ENCODE data around the gene TFCP2.

The TFCP2 gene

GRCh38 chr12:51056242-51056641 lies 116.7 kb downstream of the TFCP2 start:
- TF ChIP-seq REST (IDR thresholded peaks at IDR 0.05; ENCODE audit: insufficient read depth in 1 of 2, low read depth in 2 of 2, low read length in 2 of 2) (no peak), TAF1 (IDR thresholded peaks at IDR 0.05; ENCODE audit: borderline replicate concordance, insufficient read depth, low read length) (no peak), POLR2AphosphoS5 (IDR thresholded peaks at IDR 0.05; ENCODE audit: low read depth, low read length) (no peak), SIN3A (IDR thresholded peaks at IDR 0.05; ENCODE audit: borderline replicate concordance, insufficient read depth, low read length) (no peak), FOXP2 (optimal IDR thresholded peaks at IDR 0.05; ENCODE audit: borderline replicate concordance, extremely low read depth, extremely low read length, insufficient read depth) (no peak)

GRCh38 chr12:51055060-51055459 lies 117.9 kb downstream of the TFCP2 start:
- no peak for TF ChIP-seq TAF1 (IDR thresholded peaks at IDR 0.05; ENCODE audit: borderline replicate concordance, insufficient read depth, low read length)
- TF ChIP-seq POLR2AphosphoS5 (IDR thresholded peaks at IDR 0.05; ENCODE audit: low read depth, low read length): no peak
- no peak for TF ChIP-seq FOXP2 (optimal IDR thresholded peaks at IDR 0.05; ENCODE audit: borderline replicate concordance, extremely low read depth, extremely low read length, insufficient read depth)
- no peak for TF ChIP-seq REST (IDR thresholded peaks at IDR 0.05; ENCODE audit: insufficient read depth in 1 of 2, low read depth in 2 of 2, low read length in 2 of 2)
- TF ChIP-seq SIN3A (IDR thresholded peaks at IDR 0.05; ENCODE audit: borderline replicate concordance, insufficient read depth, low read length): no peak

- TF ChIP-seq POLR2AphosphoS5 (IDR thresholded peaks at IDR 0.05; ENCODE audit: low read depth, low read length) (no peak; the same call in 1 of the 2 replicates), TAF1 (IDR thresholded peaks at IDR 0.05; ENCODE audit: borderline replicate concordance, insufficient read depth, low read length) (no peak), REST (IDR thresholded peaks at IDR 0.05; ENCODE audit: insufficient read depth in 1 of 2, low read depth in 2 of 2, low read length in 2 of 2) (no peak), SIN3A (IDR thresholded peaks at IDR 0.05; ENCODE audit: borderline replicate concordance, insufficient read depth, low read length) (no peak)
These were observed 121.1 kb downstream of the TFCP2 start for GRCh38 chr12:51051787-51052186.

- TF ChIP-seq SIN3A (IDR thresholded peaks at IDR 0.05; ENCODE audit: borderline replicate concordance, insufficient read depth, low read length) (no peak), FOXP2 (optimal IDR thresholded peaks at IDR 0.05; ENCODE audit: borderline replicate concordance, extremely low read depth, extremely low read length, insufficient read depth) (no peak), REST (IDR thresholded peaks at IDR 0.05; ENCODE audit: insufficient read depth in 1 of 2, low read depth in 2 of 2, low read length in 2 of 2) (no peak), TAF1 (IDR thresholded peaks at IDR 0.05; ENCODE audit: borderline replicate concordance, insufficient read depth, low read length) (no peak), POLR2AphosphoS5 (IDR thresholded peaks at IDR 0.05; ENCODE audit: low read depth, low read length) (no peak)
These were observed 123.4 kb downstream of the TFCP2 start for GRCh38 chr12:51049525-51049924.

- TF ChIP-seq REST (IDR thresholded peaks at IDR 0.05; ENCODE audit: insufficient read depth in 1 of 2, low read depth in 2 of 2, low read length in 2 of 2): no peak
- TF ChIP-seq FOXP2 (optimal IDR thresholded peaks at IDR 0.05; ENCODE audit: borderline replicate concordance, extremely low read depth, extremely low read length, insufficient read depth): no peak
- TF ChIP-seq TAF1 (IDR thresholded peaks at IDR 0.05; ENCODE audit: borderline replicate concordance, insufficient read depth, low read length): no peak
- 0 out of 2 replicates have a peak, but pooled peaks have one; percentile 3 for TF ChIP-seq SIN3A (IDR thresholded peaks at IDR 0.05; ENCODE audit: borderline replicate concordance, insufficient read depth, low read length)
These were observed 124.2 kb downstream of the TFCP2 start for GRCh38 chr12:51048661-51049251.

Data from PFSK-1 (cell line).